NCI-H748 (cell line): ENCODE data around the gene CNPY4.

Experiments used
- DNase-seq: peaks from one replicate; lab custom pipeline; 2025; ENCODE audit not compliant: unreplicated experiment; lab: John Stamatoyannopoulos, UW

Gene CNPY4

GRCh38 chr7:100091411-100092181 lies 27.8 kb upstream of the CNPY4 start:
- peak; percentile 48 for DNase-seq

GRCh38 chr7:100093054-100093453 lies 26.4 kb upstream of the CNPY4 start:
- no peak for DNase-seq

DNA sequence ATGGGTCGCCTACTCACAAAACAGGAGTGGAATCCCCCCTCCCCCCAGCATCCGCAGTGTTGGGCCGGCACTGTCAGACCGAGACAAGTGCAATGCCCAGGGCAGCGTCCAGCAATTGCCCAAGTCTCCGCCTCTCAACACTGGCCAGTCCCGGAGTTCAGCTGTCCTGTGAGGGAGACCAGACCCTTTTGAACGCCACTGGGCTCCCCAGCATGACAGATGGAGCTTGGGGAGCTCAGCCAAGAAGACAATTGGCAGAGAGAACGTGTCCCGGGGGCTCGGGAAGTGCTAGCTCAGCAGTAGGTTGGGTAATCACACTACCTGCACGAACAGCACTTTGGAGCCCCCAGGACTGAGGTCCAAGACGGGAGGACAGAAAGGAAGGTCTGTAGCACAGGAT lies 25.9 kb upstream of the CNPY4 start:
- DNase-seq: no peak

DNA sequence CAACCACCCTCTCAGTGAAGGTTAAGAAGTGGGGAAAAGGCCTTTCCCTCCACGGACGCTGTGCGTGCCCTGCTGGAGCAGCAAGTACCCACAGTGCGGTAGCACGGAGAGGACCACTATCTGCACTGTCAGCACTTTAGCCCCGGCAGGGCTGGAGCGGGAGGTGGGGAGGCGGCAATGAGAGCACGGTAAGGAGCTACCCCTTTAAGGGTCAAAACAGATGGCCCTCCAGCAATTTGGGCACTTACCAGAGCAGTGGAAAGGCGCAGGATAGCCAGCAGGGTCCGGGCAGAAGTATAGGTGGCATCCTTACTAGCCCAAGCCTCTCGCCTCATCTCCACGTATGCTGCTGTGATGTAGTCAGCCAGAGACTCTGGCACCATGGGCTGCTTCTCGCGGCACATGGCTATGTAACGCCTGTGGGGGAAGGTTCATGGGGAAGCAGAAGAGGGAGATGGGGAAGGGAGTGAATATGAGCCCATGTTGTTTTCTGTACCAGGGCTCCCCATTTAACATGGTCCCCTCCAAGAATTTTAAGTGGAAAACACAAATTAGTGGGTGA lies 25.4 kb upstream of the CNPY4 start:
- no peak for DNase-seq

DNA sequence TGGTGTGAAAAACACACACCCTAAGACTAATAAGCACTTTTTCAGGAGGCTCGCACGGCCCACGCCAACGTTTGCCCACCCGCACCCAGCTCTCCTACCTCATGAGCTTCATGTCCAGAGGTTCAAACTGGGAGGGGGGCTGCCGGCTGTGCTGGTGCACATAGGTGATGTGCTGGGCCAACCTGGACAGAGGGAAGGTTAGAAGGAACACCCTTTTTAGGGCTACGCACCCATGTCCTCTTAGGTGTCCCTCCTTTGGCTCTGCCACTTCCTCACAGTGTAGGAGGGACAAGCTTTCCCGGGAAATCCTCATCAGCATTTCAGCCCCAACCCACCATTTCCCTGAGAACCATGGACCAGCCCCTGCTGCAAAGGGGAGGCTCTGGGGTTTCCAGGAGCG lies 24.1 kb upstream of the CNPY4 start:
- DNase-seq: no peak

GRCh38 chr7:100095704-100096103 lies 23.7 kb upstream of the CNPY4 start:
- DNase-seq: no peak

DNA sequence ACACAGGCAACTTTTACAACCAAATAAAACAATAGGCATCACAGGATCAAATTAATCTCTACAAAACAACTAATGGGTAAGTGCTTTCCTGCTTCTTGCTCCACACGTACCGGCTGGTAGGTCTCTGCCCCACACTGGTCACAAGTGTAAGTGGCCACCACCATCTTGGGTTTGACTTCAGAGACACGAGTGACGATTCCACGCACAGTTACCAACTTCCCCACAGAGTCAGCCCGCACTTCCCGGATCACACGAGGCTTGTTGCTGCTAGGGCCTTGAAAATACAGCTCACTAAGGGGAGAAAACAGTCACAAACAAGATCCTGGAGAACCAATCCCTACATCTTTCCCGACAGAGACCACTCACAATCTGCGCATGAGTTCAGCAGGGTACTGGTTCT lies 20.5 kb upstream of the CNPY4 start:
- DNase-seq: no peak

GRCh38 chr7:100099452-100099851 lies 20.0 kb upstream of the CNPY4 start:
- DNase-seq: no peak

DNA sequence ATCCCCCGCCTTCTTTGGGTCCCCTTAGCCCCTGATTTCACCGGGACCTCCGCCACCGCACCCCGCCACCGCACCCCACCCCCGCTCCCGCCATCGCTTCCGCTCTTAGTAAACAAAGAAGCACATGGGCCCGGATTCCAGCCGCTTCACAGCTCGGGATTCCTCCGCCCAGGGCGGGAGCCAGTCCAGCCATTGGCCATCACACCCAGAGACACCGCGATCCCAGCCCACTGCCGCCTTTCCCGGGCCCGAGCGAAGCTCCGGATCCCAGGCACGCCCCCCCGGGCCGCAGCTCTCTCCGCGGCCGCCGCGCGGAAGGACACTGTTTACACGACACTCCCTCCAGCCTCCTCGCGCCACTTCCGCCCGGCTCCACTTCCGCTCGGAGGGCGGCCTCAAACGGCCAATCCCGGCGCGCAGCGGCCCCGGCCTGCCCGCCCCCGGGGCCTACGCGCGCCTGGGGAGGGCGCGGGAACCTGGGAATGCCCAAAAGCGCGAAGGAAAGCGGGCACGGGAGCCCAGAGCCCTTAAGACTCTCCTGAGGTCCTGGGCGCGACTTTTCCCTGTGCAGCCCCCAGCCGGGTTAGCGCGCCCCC lies 18.9 kb upstream of the CNPY4 start:
- peak; percentile 98 for DNase-seq

DNA sequence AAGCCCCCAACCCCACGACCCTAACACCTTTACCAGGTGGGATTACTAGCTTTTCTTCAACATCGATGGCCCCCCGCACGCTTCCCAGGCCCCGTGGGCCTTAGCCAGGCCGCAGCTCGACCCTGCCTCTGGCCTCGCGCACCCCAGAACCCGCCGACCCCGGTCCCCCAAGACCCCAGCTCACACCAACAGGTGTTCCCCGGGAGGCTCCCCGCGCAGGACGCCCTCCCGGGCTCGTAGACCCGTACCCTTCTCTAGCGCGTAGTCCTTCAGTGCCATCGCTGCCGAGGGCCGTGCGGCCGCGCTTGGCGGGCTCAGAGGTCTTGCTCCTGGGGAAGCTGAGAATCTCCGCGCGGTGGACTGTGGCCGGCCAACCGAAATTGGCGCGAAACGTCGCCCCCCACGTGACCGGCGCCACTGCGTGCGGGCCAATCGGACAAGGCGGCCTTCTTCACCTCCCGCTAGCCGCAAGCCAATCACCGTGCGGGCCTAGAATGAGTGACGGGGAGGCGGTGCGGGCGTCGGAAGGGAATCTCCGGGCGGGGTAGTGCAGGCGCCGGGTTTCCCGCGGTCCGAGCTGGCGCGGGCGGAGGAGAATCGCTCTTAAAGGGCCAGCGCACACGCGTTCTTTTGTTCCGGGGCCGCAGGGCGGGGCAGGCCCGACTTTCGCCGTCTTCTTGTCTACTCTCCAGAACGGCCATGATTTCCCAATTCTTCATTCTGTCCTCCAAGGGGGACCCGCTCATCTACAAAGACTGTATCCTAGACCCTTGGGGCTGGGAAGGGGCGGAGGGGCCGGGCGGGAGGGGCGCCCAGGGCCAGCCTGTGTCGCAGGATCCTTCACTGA lies 18.2 kb upstream of the CNPY4 start, which contains the start of the genes AP4M1 and MCM7:
TSS of gene AP4M1 (plus strand) at position 628 of the 847 bp plus-strand sequence. CDS start at position 700, 72 bp downstream.
TSS of gene MCM7 (minus strand) at position 382 of the 847 bp plus-strand sequence. CDS start at position 279, 103 bp downstream.
- DNase-seq: peak; percentile 99

DNA sequence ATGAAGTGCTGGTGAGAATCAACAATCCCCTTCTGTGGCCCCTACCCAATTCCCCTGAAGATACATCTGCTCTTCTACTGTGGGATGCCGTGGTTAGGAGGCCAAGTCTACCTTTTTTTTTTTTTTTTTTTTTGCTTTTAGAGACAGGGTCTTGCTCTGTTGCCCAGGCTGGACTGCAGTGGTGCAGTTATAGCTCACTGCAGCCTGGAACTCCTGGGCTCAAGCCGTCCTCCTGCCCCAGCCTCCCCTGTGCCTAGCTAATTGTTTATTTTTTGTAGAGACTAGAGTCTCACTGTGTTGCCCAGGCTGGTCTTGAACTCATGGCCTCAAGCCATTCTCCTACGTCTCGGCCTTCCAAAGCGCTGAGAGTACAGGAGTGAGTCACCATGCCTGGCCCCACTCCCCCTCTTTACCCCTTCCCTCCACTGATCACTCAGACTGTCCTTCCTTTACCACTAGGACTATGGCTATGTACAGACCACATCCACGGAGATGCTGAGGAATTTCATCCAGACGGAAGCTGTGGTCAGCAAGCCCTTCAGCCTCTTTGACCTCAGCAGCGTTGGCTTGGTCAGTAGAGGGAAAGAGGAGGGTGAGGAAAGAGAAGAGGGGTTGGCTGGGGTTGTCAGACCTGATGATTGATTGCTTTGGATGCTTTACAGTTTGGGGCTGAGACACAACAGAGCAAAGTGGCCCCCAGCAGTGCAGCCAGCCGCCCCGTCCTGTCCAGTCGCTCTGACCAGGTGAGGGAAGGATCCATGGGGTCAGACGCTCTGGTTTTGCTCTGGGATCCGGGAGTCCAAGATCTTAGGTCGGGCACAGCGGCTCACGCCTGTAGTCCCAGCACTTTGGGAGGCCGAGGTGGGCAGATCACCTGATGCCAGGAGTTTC lies 16.2 kb upstream of the CNPY4 start:
- no peak for DNase-seq

GRCh38 chr7:100105534-100105933 lies 13.9 kb upstream of the CNPY4 start:
- no peak for DNase-seq

DNA sequence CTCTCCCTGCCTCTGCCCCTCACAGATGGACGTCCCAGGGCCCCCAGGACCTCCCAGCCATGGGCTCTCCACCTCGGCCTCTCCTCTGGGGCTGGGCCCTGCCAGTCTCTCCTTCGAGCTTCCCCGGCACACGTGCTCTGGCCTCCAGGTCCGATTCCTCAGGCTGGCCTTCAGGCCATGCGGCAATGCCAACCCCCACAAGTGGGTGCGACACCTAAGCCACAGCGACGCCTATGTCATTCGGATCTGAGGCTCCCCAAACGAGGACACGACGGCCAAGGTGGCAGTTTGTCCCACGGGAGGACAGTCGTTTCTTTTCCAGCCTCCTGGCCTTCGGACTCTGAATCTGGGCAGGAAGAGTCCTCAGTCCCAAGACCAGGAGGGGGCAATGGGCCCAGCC lies 12.8 kb upstream of the CNPY4 start:
- DNase-seq: no peak

DNA sequence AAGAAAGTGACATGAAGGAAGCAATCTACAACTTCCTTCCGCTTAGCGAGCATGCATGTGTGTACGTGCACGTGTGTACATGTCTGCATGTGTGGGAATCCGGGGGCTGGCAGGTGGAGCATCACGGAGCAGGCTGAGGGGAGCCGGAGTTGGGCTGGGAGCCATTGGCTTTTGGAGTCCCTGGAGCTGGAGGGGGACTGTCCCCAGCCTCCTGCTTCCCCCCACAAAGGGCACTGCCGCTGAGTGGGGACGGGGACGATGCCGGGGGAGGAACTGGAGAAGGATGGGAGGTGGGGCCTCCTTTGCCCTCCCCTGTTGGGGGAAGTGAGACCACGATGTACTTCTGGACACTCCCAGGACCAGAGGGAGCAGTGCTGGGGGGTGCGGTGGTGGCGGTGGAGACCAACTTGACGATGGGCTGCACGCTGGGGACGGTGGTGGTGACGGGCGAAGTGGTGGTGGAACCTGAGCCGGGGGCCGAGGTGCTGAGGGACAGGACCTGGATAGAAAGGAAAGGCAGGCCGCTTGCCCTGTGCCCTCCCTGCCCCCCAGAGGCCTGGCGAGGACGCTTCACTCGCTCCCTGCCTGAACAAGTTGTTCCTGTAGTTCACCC lies 12.2 kb upstream of the CNPY4 start:
- no peak for DNase-seq

DNA sequence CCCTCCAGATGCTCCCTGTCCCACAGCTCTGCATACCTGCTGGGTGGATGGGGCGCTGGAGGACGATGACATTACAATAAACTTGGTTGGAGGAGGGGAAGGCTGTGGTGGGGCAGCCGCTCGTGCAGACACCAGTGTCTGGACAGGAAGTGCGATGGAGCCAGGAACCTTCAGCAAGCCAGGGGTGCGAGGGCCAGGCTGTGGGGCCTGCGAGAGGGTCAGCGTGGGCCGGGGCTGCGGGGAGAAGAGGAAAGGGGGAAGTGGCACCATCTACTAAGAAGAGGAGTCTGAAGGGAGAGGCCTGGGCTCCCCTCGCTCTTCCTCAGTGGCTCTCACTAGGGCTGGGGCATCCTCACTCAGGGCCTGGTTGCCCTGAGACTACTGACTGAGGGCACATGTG lies 11.5 kb upstream of the CNPY4 start:
- no peak for DNase-seq

GRCh38 chr7:100109521-100110163 lies 9.8 kb upstream of the CNPY4 start:
- no peak for DNase-seq

DNA sequence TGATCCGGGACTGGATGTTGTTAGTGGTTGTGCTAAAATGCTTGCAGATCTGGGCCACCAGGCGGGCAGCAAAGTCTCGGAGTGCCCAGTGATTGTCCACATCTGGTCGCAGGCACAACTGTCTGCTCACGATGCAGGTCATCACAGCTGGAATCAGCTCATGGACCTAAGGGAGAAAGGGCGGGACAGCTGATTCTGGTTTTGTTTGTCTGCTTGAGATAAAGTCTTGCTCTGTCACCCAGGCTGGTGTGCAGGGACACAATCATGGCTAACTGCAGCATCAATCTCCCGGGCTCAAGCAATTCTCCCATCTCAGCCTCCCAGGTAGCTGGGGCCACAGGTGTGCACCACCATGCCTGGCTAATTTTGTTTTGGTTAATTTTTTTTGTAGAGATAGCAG lies 8.3 kb upstream of the CNPY4 start:
- DNase-seq: no peak

GRCh38 chr7:100111914-100112313 lies 7.5 kb upstream of the CNPY4 start:
- no peak for DNase-seq

DNA sequence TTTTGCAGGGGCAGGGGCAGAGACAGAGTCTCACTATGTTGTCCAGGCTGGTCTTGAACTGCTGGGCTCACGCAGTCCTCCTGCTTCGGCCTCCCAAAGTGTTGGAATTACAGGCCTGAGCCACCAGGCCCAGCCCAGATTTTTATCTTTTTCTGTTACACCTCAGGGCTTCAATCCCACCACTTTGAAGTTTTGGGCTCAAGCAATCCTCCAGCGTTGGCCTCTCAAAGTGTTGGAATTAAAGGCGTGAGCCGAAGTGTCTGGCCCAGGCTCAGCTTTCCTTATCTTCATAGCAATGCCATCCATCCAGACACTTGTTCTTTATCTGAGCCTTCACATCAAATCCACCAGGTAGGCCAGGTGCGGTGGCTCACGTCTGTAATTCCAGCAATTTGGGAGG lies 4.4 kb upstream of the CNPY4 start:
- no peak for DNase-seq
